NCI-H2227 treated with DMSO at 0.1 percent for 48 hours (cell line): ENCODE measurements around the gene DENND4A.
"Not testable (repeated sequence)": the region's sequence is repeated elsewhere in the genome, so short reads cannot be mapped to it uniquely, and the experiment has no call there.

ENCODE experiments used
- DNase-seq: peaks from one replicate; lab custom pipeline; 2025; lab: John Stamatoyannopoulos, UW

The DENND4A gene

GRCh38 chr15:65789105-65789504 is 3.0 kb downstream of the DENND4A start:
- DNase-seq, result no peak

GRCh38 chr15:65787260-65787659 is 4.8 kb downstream of the DENND4A start:
- no peak for DNase-seq

- DNase-seq, result no peak
Measured at GRCh38 chr15:65785151-65785550, 6.9 kb downstream of the DENND4A start.

- no peak for DNase-seq
Measured at GRCh38 chr15:65783872-65784271, 8.2 kb downstream of the DENND4A start.

- no peak for DNase-seq
Measured at GRCh38 chr15:65782096-65782495, 10.0 kb downstream of the DENND4A start.

- not testable (repeated sequence) for DNase-seq
Measured at GRCh38 chr15:65778701-65779100, 13.4 kb downstream of the DENND4A start.

- no peak for DNase-seq
Measured at GRCh38 chr15:65778269-65778668, 13.8 kb downstream of the DENND4A start.

GRCh38 chr15:65777843-65778242 is 14.2 kb downstream of the DENND4A start:
- no peak for DNase-seq

GRCh38 chr15:65777053-65777452 is 15.0 kb downstream of the DENND4A start:
- DNase-seq, result no peak

- no peak for DNase-seq
Measured at GRCh38 chr15:65773386-65774111, 18.5 kb downstream of the DENND4A start.

GRCh38 chr15:65772930-65773329 is 19.2 kb downstream of the DENND4A start:
- DNase-seq, result no peak

GRCh38 chr15:65771870-65772269 is 20.2 kb downstream of the DENND4A start:
- DNase-seq, result no peak

GRCh38 chr15:65769482-65769881 is 22.6 kb downstream of the DENND4A start:
- DNase-seq, result no peak

- DNase-seq, result no peak
Measured at GRCh38 chr15:65767895-65768294, 24.2 kb downstream of the DENND4A start.

GRCh38 chr15:65767264-65767595 is 24.9 kb downstream of the DENND4A start:
- no peak for DNase-seq

GRCh38 chr15:65766422-65767263 is 25.4 kb downstream of the DENND4A start:
- no peak for DNase-seq

GRCh38 chr15:65765106-65765505 is 27.0 kb downstream of the DENND4A start:
- DNase-seq, result no peak

- no peak for DNase-seq
Measured at GRCh38 chr15:65762914-65763787, 28.9 kb downstream of the DENND4A start.

GRCh38 chr15:65762399-65762798 is 29.7 kb downstream of the DENND4A start:
- DNase-seq, result no peak

GRCh38 chr15:65761210-65761926 is 30.7 kb downstream of the DENND4A start:
- DNase-seq, result no peak

- no peak for DNase-seq
Measured at GRCh38 chr15:65759441-65759840, 32.7 kb downstream of the DENND4A start.

GRCh38 chr15:65758242-65758641 is 33.9 kb downstream of the DENND4A start:
- no peak for DNase-seq
